ENCODE results near the gene C1orf94.

- no peak for TF ChIP-seq EZH2 (IDR thresholded peaks at IDR 0.05; ENCODE audit: borderline replicate concordance, low read depth, low read length, severe bottlenecking)
- TF ChIP-seq CTCF (IDR thresholded peaks at IDR 0.05; ENCODE audit: borderline replicate concordance, extremely low read depth, low read length, poor library complexity, severe bottlenecking) = no peak
These were observed 73.6 kb downstream of the C1orf94 start for GRCh38 chr1:34250342-34250741.
